Activated CD8-positive, alpha-beta memory T cell treated with anti-CD3 and anti-CD28 coated beads for 36 hours (primary cell): Measurements from ENCODE around the gene SLC4A2. TPM values are rescaled to one million over a fixed set of nuclear protein-coding genes. Genes with fewer than 3 reads are reported as not detected.
"Not testable (repeated sequence)": the region's sequence is repeated elsewhere in the genome, so short reads cannot be mapped to it uniquely, and the experiment has no call there.

ENCODE experiments used
- CTCF ChIA-PET: fragments of 350-600 bp; sonication (Branson Sonifier 250); formaldehyde crosslinking; loops from one replicate; lab custom pipeline; 2021; ENCODE audit warnings: antibody characterized with exemption; lab: Charles Lee
- POLR2A ChIA-PET: fragments of 350-600 bp; sonication (Branson Sonifier 250); formaldehyde crosslinking; loops from one replicate; lab custom pipeline; 2021; ENCODE audit warnings: antibody characterized with exemption; lab: Charles Lee
- total RNA-seq, 2 experiments: library from RNA; stranded (reverse); gene quantifications; one replicate each; pipeline ENCODE4 v1.2.3, GENCODE V29; 2021

The SLC4A2 gene
- total RNA-seq, 2 experiments from 2014 or later, result 118 to 120 TPM

- ChIA-PET POLR2A (no interaction called here), CTCF (interaction anchor here (0.9 to 1.0 kb wide), 2 partner anchors 17 to 90 kb away, joined by 3 read pairs; no protein-coding TSS in a partner anchor)
These were observed 24.9 kb upstream of the SLC4A2 start for GRCh38 chr7:151034312-151035025.

- CTCF ChIA-PET, result interaction anchor here (0.9 to 1.0 kb wide), 2 partner anchors 17 to 89 kb away, joined by 3 read pairs; no protein-coding TSS in a partner anchor
- POLR2A ChIA-PET, result no interaction called here
These were observed 24.2 kb upstream of the SLC4A2 start for GRCh38 chr7:151035026-151035717.

- ChIA-PET POLR2A (interaction anchor here (1.3 kb wide), 1 partner anchor 15 kb away, joined by 3 read pairs; no protein-coding TSS in a partner anchor), CTCF (interaction anchor here (1.1 to 1.7 kb wide), 3 partner anchors 18 to 138 kb away, joined by 3 to 6 read pairs (median 5); no protein-coding TSS in a partner anchor)
These were observed 23.5 kb upstream of the SLC4A2 start for GRCh38 chr7:151035902-151036301.

- ChIA-PET POLR2A (interaction anchor here (0.7 to 1.9 kb wide), 3 partner anchors 11 to 187 kb away, joined by 3 to 7 read pairs (median 3); partner anchors contain the start of genes ABCB8 and ABCF2), CTCF (interaction anchor here (0.8 to 1.7 kb wide), 4 partner anchors 11 to 72 kb away, joined by 3 to 6 read pairs (median 3); partner anchors contain the start of gene ABCB8)
These were observed 20.2 kb upstream of the SLC4A2 start for GRCh38 chr7:151038951-151039849.

- POLR2A ChIA-PET, result interaction anchor here (0.7 to 1.9 kb wide), 3 partner anchors 11 to 21 kb away, joined by 3 to 10 read pairs (median 7); partner anchors contain the start of gene ABCB8
- CTCF ChIA-PET, result interaction anchor here (0.8 to 1.3 kb wide), 3 partner anchors 21 to 71 kb away, joined by 3 read pairs; no protein-coding TSS in a partner anchor
These were observed 19.4 kb upstream of the SLC4A2 start for GRCh38 chr7:151039850-151040548.

GRCh38 chr7:151040616-151041375 lies 18.6 kb upstream of the SLC4A2 start:
- CTCF ChIA-PET, result no interaction called here
- POLR2A ChIA-PET, result interaction anchor here (1.5 kb wide), 1 partner anchor 10 kb away, joined by 10 read pairs; no protein-coding TSS in a partner anchor

- CTCF ChIA-PET, POLR2A ChIA-PET: not testable (repeated sequence)
These were observed 15.9 kb upstream of the SLC4A2 start for GRCh38 chr7:151043449-151043848.

- ChIA-PET CTCF (no interaction called here), POLR2A (no interaction called here)
These were observed 15.4 kb upstream of the SLC4A2 start for GRCh38 chr7:151043959-151044358.

GRCh38 chr7:151045262-151045661 lies 14.1 kb upstream of the SLC4A2 start:
- ChIA-PET CTCF (no interaction called here), POLR2A (interaction anchor here (0.6 kb wide), 1 partner anchor 135 kb away, joined by 5 read pairs; no protein-coding TSS in a partner anchor)

- ChIA-PET CTCF (interaction anchor here (0.5 to 1.2 kb wide), 2 partner anchors 33 to 119 kb away, joined by 3 read pairs; no protein-coding TSS in a partner anchor), POLR2A (interaction anchor here (0.5 kb wide), 1 partner anchor 1564 kb away, joined by 3 read pairs; no protein-coding TSS in a partner anchor)
These were observed 13.4 kb upstream of the SLC4A2 start for GRCh38 chr7:151045967-151046366.

- ChIA-PET POLR2A (no interaction called here), CTCF (interaction anchor here (1.2 kb wide), 1 partner anchor 34 kb away, joined by 3 read pairs; no protein-coding TSS in a partner anchor)
These were observed 12.5 kb upstream of the SLC4A2 start for GRCh38 chr7:151046603-151047573.

GRCh38 chr7:151047976-151048815 lies 11.2 kb upstream of the SLC4A2 start, which contains the start of gene ASIC3:
Gene ASIC3 (plus strand): TSS chr7:151048531. CDS start chr7:151048886, 355 bp downstream.
- CTCF ChIA-PET, result no interaction called here
- POLR2A ChIA-PET, result no interaction called here

- CTCF ChIA-PET, result no interaction called here
- POLR2A ChIA-PET, result no interaction called here
These were observed 10.4 kb upstream of the SLC4A2 start for GRCh38 chr7:151048911-151049463.

GRCh38 chr7:151051108-151051507 lies 8.3 kb upstream of the SLC4A2 start:
- POLR2A ChIA-PET, result interaction anchor here (0.9 to 1.4 kb wide), 3 partner anchors 11 to 18 kb away, joined by 3 to 10 read pairs (median 4); no protein-coding TSS in a partner anchor
- CTCF ChIA-PET, result interaction anchor here (1.0 kb wide), 1 partner anchor 65 kb away, joined by 3 read pairs; no protein-coding TSS in a partner anchor

- POLR2A ChIA-PET, result no interaction called here
These were observed 6.3 kb upstream of the SLC4A2 start for GRCh38 chr7:151053096-151053495.

More at GRCh38 chr7:151053096-151053495, 6.3 kb upstream of the SLC4A2 start:
- CTCF ChIA-PET, result no interaction called here
